SKM-1 (cell line): ENCODE results near the gene TMA7.
A peak's percentile ranks its signal among the peaks of the same experiment; 100 is the strongest.
"Not testable (repeated sequence)": the region's sequence is repeated elsewhere in the genome, so short reads cannot be mapped to it uniquely, and the experiment has no call there.

ENCODE experiments used
- DNase-seq: peaks from one replicate; lab custom pipeline; 2025; ENCODE audit not compliant: unreplicated experiment; lab: John Stamatoyannopoulos, UW

The TMA7 gene

GRCh38 chr3:48439820-48440589, at the start of gene TMA7, which contains the start of gene CCDC51:
TMA7 (plus strand) TSS chr3:48440257; CDS start chr3:48440297, 40 bp downstream.
CCDC51 (minus strand) TSS chr3:48440119; CDS start chr3:48435128, 4,991 bp downstream.
- peak; percentile 97 for DNase-seq

- no peak for DNase-seq
Measured at GRCh38 chr3:48394391-48394790, 45.7 kb upstream of the TMA7 start.

- no peak for DNase-seq
Measured at GRCh38 chr3:48395714-48396113, 44.3 kb upstream of the TMA7 start.

GRCh38 chr3:48397767-48398681, 42.0 kb upstream of the TMA7 start:
- DNase-seq = no peak

GRCh38 chr3:48398701-48399386, 41.2 kb upstream of the TMA7 start:
- no peak for DNase-seq

GRCh38 chr3:48399387-48400172, 40.5 kb upstream of the TMA7 start:
- DNase-seq = no peak

GRCh38 chr3:48400824-48401433, 39.1 kb upstream of the TMA7 start:
- DNase-seq = peak; percentile 39

DNA sequence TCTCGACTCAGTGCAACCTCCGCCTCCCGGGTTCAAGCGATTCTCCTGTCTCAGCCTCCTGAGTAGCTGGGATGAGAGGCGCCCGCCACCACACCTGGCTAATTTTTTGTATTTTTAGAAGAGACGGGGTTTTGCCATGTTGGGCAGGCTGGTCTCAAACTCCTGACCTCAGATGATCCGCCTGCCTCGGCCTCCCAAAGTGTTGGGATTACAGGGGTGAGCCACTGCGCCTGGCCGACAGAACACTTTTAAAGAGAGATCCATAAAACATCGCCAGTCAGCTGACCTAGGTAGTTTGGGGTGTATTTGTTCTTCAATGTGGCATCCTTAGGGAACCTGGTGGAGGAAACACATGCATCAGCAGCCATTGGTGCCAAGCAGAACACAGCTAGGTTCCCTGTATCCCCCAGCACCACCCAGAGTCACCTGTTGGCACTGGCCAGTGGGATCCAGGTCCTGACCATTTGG, 38.6 kb upstream of the TMA7 start:
- not testable (repeated sequence) for DNase-seq

DNA sequence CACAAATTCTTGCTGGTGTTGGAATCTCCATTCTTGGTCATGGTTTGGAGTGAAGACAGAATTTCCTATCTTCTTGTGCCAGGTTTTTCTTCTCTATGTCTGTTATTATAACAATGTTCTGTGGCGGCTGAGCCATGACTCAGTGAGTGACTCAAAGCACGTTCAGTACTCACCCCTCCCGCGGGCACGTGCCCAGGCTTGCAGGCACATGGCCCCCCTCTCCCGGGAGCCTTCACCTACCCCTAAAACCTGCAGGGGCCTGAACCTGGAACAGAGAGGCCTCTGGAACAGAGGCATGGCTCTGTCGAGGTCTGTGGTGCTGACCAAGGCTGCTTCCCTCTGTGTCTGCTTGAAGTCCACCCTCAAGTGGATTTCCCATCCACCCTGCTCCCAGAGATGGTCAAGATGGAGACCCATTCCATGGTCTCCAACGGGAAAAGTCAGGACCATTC, 37.8 kb upstream of the TMA7 start:
- DNase-seq = no peak

GRCh38 chr3:48402907-48403306, 37.1 kb upstream of the TMA7 start:
- DNase-seq = no peak

- no peak for DNase-seq
Measured at GRCh38 chr3:48403533-48404439, 36.3 kb upstream of the TMA7 start.

- no peak for DNase-seq
Measured at GRCh38 chr3:48404440-48405342, 35.4 kb upstream of the TMA7 start.

GRCh38 chr3:48405343-48405881, 34.6 kb upstream of the TMA7 start:
- DNase-seq = no peak

DNA sequence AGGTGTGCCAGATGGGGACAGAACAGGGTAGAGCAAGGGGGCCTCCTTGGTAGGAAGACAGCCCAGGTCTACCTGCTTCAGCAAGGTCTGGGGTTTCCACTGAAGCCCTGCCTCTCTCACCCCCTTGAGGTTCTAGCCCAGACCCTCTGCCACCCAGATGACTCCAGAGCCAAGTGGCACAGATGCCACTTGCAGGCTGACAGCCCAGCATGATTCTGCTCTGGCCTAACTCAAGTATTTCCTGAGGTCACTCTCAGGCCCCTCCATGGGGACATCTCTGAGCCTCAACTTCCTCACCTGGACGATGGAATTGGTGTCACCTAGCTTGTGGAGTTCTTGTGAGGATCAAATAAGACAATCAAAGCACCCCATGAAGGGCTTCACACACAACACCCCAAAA, 34.1 kb upstream of the TMA7 start:
- no peak for DNase-seq

DNA sequence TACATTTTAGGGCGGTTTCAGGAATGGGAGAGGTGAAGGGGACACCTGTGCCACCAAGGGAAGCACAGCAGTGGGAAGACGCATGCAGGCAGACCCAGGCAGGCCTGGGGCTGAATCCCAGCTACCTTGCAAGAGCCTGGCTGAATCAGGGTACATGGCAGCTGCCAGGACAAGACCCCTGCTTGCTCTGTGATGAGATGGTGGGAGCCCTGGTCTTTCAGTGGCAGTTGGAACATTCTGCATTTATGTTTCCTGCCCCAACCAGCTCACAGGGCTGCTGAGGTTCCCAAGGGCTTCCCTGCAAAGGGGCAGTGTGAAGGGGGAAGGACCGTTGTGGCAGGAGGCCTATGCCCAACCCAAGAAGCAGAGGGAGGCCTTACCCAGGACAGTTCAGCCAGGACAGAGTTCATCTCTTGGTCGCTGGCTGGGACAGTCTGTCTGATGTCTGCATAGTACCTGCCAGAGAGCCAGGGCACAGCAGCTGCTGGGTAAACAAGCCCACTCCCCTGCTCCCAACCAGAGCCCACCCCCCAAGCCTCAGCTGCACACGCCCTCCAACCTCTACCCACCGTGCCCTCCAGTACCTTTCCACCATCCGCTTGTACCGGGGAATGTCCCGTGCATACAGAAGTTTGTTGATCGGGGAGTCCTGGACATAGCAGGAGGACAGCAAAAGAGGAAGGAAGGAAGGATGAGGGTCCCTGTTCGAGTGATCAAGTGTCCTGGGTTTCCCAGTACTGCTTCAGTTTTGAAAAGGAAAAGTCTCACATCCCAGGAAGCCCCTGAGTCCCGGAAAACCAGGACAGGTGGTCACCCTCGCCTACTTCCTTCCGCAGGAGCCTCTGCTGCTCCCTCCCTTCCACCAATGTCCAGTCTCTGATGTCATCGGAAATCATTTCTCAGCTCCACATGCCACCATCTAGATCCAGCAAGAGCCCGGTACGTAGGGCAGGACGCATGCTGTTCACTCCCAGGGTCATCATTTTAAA, 33.3 kb upstream of the TMA7 start:
- DNase-seq = no peak

GRCh38 chr3:48407542-48408099, 32.4 kb upstream of the TMA7 start:
- DNase-seq = no peak
